ENCODE results near the gene ISCU.
"Not testable (repeated sequence)": the region's sequence is repeated elsewhere in the genome, so short reads cannot be mapped to it uniquely, and the experiment has no call there.

The ISCU gene

GRCh38 chr12:108547686-108548085, 14.7 kb upstream of the ISCU start:
- DNase-seq, result no peak

DNA sequence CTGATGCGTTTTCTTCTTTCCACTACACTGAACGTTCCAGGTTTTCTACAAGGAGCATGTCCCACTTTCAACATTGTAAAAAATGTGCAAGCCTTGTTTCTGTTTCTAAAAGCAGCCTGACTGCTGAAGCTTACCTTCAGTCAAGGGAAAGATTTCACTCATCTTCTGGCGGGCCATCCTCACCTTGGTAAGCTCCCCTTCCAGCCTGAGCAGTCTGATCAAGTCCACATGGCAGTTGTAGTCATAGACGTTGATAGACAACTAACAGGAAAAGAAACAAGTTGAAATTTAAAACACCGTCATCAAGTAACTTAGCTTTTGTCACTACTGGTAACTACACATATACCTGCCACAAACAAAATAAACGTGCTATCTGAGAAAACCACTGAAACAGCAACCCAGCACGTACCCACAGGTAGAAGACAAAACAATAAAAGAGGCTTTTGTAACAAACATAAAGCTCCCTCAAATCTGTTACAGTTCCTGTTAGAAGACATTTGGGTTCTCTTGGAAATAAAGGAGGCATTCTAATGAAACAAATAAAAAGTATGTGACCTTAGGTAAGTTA, 13.4 kb upstream of the ISCU start:
- DNase-seq, result no peak

DNA sequence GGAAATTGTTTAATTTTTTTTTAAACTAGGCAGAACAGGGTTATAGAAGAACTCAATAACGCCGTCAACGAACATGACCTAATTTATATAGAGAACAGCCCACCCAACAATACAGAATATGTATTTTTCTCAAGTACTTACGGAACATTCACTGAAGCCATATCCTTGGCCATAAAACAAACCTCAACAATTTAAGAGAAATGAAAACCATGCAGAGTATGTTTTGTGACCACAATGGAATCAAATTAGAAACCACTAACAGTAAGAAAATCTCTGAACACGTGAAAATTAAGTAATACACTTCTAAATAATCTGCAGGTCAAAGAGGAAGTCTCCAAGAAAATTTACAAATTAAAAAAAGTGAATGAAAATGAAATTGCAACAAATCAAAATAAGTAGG, 10.9 kb upstream of the ISCU start:
- DNase-seq, result no peak

GRCh38 chr12:108553799-108554198, 8.6 kb upstream of the ISCU start:
- no peak for DNase-seq

GRCh38 chr12:108555383-108555782, 7.0 kb upstream of the ISCU start:
- not testable (repeated sequence) for DNase-seq

DNA sequence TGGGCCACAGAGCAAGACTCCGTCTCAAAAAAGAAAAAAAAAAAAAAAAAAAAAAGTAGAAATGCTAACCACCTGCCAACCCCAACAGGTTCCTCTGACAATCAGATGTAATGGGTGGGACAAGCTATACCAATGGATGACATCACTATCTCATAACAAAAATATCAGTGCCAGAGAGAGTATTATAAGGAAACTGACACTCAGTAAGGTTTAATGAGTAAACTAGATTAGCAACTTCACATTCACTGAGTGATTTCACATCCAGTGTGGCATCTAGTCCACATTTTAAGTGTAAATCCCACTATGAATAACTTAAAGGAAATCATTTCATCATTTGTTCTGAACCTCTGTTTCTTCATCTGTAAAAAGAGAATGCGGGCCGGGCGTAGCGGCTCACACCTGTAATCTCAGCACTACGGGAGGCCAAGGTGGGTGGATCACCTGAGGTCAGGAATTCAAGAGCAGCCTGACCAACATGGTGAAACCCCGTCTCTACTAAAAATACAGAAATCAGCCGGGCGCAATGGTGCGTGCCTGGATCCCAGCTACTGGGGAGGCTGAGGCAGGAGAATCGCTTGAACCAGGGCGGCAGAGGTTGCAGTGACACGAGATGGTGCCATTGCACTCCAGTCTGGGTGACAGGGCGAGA, 3.3 kb upstream of the ISCU start:
- DNase-seq, result no peak

- DNase-seq, result peak; percentile 33
Measured at GRCh38 chr12:108559748-108560147, 2.6 kb upstream of the ISCU start.

DNA sequence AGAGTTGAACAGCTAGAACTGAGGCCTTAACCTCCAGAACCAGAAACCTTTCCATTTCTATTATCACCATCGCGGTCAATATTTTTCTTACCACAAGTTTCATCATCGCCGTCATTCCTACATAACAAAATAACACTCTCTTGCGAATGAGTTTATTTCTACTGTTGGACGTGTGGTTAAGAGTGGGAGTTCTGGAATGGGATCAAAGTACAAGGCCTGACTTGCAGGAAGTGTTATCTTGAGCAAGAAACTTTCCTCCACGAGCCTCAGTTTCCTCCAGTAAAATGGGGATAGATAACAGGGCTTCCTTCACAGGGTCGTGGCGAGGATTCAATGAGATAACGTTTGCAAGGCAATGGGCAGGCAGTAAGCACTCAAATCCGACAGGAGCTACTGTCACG, 2.1 kb upstream of the ISCU start:
- peak; percentile 32 for DNase-seq

GRCh38 chr12:108560752-108561719, 1.4 kb upstream of the ISCU start, which contains the start of gene SART3:
Gene SART3, minus strand, starts transcription at chr12:108561173. Its CDS starts 19 bp downstream, at chr12:108561154.
- DNase-seq, result peak; percentile 98

- DNase-seq, result no peak
Measured at GRCh38 chr12:108561852-108562347, 496 bp upstream of the ISCU start.

DNA sequence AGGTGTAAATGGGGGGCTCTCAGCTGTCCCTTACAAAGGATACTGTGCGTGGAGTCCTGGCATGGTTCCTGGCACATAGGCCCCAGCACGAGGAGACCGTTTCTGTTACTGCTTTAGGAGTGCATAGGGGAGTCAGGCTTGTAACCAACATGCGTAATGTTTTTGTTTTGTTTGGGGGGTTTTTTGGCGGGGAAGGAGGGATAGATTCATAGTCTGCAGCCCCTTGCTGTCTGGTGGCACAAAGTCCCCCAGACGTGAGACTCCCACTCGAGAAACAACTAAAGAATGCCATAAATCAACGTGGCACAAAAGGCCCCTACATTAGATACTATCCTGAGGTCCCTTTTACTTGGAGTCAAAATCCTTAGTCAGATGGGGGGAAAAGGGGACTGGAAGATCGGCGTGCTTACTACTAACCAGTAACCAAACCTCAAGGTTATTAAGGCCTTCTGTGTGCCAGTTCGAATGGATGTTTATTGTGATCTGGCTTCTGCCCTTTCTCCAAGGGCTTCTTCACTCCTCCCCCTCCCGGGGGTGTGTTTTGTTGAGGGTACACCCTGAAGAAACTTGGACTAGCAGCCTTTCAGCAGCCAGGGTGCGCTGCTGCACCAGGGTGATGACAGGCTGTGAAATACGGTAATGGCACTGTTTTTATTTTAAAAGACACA, 874 bp downstream of the ISCU start:
- DNase-seq, result peak; percentile 96

GRCh38 chr12:108563804-108564151, 1.4 kb downstream of the ISCU start:
- no peak for DNase-seq

GRCh38 chr12:108564724-108565123, 2.3 kb downstream of the ISCU start:
- DNase-seq, result peak; percentile 93

DNA sequence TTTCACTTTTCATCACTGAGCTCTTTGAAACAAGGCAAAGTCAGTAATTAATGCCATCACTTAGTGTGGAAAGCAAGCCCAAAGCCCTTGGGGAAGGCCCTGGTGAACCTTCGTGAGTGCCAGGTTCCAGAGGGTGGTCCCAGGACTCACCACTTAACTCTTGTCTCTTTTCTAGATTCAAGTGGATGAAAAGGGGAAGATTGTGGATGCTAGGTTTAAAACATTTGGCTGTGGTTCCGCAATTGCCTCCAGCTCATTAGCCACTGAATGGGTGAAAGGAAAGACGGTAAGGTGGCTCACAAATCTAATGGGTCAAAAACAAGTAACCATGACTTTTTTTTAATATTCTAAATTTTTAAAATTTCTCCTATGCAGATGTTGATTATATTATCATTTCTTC, 2.8 kb downstream of the ISCU start:
- no peak for DNase-seq

DNA sequence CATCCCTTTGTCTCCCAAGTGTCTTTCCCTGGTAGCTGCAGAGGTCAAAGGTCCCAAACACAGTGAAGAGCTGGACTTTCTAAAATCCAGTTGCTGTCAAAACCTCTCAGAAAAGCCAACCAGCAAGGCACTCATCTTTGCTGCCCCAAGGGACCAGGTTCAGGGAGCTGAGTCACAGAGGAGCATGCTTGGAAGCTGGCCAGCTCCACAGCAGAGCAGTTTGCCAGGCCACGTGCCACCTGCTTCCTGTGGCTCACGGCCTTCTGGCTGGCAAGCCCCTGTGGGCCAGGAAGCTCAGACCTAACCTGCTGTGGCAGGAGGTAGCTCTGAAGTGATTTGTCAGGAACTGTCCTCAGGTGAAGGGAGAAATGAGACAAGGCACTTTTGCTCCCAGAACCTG, 3.6 kb downstream of the ISCU start:
- peak; percentile 85 for DNase-seq

DNA sequence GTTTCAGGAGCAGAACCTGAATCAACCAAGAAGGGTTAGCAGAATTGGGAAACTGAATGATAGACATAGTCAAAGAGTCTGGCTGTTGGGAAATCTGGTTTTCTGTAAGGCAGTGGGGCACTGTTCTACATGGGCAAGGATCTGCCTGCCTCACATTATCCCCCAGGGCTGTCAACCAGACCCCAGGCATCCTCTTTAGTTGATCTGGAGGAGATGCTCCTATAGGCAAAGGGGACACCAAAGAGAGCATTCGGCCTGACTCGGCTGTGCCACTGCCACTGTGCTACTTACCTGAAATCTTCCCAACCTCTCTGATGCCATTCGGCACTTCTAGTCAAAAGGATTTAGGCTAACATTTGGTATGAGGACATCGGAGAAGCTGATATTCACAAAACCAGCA, 4.1 kb downstream of the ISCU start:
- DNase-seq, result no peak

GRCh38 chr12:108567406-108568337, 5.3 kb downstream of the ISCU start:
- no peak for DNase-seq

- no peak for DNase-seq
Measured at GRCh38 chr12:108568338-108569154, 6.2 kb downstream of the ISCU start.

DNA sequence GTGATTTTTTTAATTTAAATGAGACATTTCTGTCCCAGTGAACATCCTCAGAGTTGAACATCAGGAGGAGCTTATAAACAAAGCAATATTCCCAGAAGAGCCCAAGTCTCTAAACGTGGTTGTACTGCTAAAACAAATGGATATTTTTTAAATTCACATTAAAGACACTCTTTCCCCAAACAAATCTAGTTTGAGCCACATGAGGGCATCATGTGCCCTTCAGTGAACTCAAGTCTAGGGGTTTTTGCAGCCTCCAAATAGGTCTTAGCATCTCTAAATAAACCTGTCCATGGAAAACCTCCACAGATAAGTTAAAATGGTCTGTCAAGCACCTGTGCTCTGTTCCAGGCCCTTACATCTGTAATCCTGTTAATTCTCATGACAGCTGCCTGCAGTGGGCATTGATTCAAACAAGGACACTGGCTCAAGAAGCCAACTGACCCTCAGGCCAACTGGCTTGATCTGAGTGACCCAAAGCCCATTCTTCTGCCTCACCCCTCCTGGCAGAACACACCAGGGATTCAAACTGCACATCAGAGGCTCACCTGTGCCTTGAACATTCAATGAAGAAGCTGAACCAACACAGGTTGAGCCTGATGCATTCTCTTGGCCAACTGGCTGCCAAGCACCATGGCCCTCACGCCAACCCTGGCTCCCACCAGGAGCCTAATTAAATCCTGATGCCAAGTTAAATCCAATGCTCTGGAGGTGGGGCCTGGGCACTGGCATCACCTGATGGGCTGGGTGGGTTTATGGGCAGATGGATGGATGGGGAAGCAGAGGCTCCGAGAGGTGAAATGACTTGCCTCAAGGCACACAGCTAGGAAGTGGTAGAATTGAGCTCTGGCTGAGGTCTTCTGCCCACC, 8.6 kb downstream of the ISCU start:
- DNase-seq, result peak; percentile 43

DNA sequence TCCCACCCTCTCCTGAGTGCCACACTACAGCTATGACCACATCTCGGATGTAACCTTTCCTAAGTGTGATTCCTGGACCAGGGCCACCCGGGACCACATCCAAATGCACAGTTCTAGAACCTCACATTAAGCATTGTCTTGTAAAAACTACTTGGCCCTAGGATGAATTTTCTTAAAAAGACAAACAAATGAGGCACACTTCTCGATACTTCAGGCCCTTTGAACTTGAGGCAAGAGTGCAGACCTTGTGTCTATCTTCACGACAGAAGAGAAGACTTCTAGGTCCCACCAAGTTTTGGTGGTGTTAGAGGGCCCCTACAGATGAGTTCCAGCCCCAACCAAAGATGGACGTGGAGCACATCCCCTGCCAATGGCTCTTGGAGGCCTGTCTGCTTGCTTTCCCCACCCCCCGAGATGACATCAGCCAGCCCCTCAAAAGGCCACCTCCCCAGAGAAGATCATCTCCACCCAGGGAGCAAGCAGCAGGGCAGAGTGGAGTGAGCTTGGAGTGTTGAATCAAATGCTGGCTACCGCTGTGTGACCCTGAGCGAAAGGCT, 9.3 kb downstream of the ISCU start:
- no peak for DNase-seq
